HepG2 (cell line): ENCODE data around the gene NUP214. TPM values are rescaled to one million over a fixed set of nuclear protein-coding genes. Genes with fewer than 3 reads are reported as not detected.

Source experiments
- ATAC-seq: fragments of 200-7000 bp; cut with Tn5 transposase; 3 replicates; pipeline ENCODE4 v1.9.1; 2020; ENCODE audit warnings: mild to moderate bottlenecking, moderate library complexity
- BruUV-seq: library from RNA; stranded (reverse); fragments of 400-500 nt; replicated peaks from 2 replicates; lab custom pipeline; 2021; lab: Mats Ljungman, UMichigan
- CTCF ChIA-PET: fragments of 300-600 bp; formaldehyde crosslinking; extraction: SDS; loops from one replicate; lab custom pipeline; 2021; ENCODE audit warnings: low total read pairs, inconsistent platforms, low intra/inter-chr PET ratio; lab: Yijun Ruan, JAX
- POLR2A ChIA-PET: fragments of 350-600 bp; sonication (Branson Sonifier 250); formaldehyde crosslinking; loops from one replicate; lab custom pipeline; 2020; ENCODE audit warnings: antibody characterized with exemption, inconsistent platforms; lab: Yijun Ruan, JAX
- DNase-seq: peaks from one replicate; pipeline ENCODE4 v3.0.0-alpha.2; 2015; ENCODE audit warnings: low spot score
- FAIRE-seq: peaks from 3 replicates; lab custom pipeline; 2011; peaks lifted over from hg19 to GRCh38; lab: Jason Lieb, UNC
- H2AFZ ChIP-seq: one replicate; pipeline ENCODE4 v1.6.1; 2011; ENCODE audit warnings: low read length, inconsistent platforms
- H3K27ac ChIP-seq: fragments of 300-600 bp; 3 replicates; pipeline ENCODE4 v1.8.0; 2011; ENCODE audit warnings: mixed run types, mild to moderate bottlenecking, mixed read lengths, low read length, inconsistent platforms; ENCODE audit not compliant: insufficient read depth; ENCODE audit errors: extremely low read length
- H3K27me3 ChIP-seq, 2 experiments: fragments of 200-600 bp in 1 of 2; 2 replicates in 1 of 2; 3 replicates in 1 of 2; pipeline versions ENCODE4 v1.6.0 to v1.8.0; 2011; ENCODE audit warnings: low read length in 2 of 2, mild to moderate bottlenecking in 2 of 2, moderate library complexity in 2 of 2, inconsistent platforms in 1 of 2; ENCODE audit not compliant: insufficient read depth in 2 of 2, control insufficient read depth in 1 of 2
- H3K36me3 ChIP-seq, 2 experiments: fragments of 200-600 bp in 1 of 2; replicated peaks in 1 of 2; 2 replicates in 1 of 2; 3 replicates in 1 of 2; pipeline versions ENCODE4 v1.5.1 to v1.8.0; 2011; ENCODE audit warnings: low read length in 2 of 2, inconsistent platforms in 1 of 2; ENCODE audit not compliant: insufficient read depth in 2 of 2, control insufficient read depth in 1 of 2
- H3K4me1 ChIP-seq: 2 replicates; pipeline ENCODE4 v1.5.1; 2012; ENCODE audit warnings: low read length, inconsistent platforms; ENCODE audit not compliant: insufficient read depth
- H3K4me2 ChIP-seq: 2 replicates; pipeline ENCODE4 v1.6.0; 2011; ENCODE audit warnings: low read depth, low read length, inconsistent platforms
- H3K4me3 ChIP-seq, 3 experiments: fragments of 200-600 bp in 1 of 3; sonication (generic), shearing (Covaris generic) in 1 of 3; replicated peaks in 1 of 3; 2 replicates each; pipeline ENCODE4 v1.5.1; 2011 to 2016; ENCODE audit warnings: low read length in 3 of 3, inconsistent platforms in 2 of 3, low read depth in 2 of 3, mild to moderate bottlenecking in 2 of 3, control low read depth in 1 of 3, mixed read lengths in 1 of 3; ENCODE audit not compliant: insufficient read depth in 1 of 3
- H3K79me2 ChIP-seq: one replicate; pipeline ENCODE4 v1.6.1; 2011; ENCODE audit warnings: low read length, inconsistent platforms; ENCODE audit not compliant: insufficient read depth
- H3K9ac ChIP-seq: 2 replicates; pipeline ENCODE4 v1.6.0; 2011; ENCODE audit warnings: mild to moderate bottlenecking, low read depth, low read length, inconsistent platforms; ENCODE audit not compliant: insufficient read depth
- H3K9me3 ChIP-seq: 2 replicates; pipeline ENCODE4 v1.5.1; 2012; ENCODE audit warnings: mild to moderate bottlenecking, low read length
- H4K20me1 ChIP-seq: 2 replicates; pipeline ENCODE4 v1.6.0; 2011; ENCODE audit warnings: inconsistent platforms, mild to moderate bottlenecking, low read length, moderate library complexity; ENCODE audit not compliant: insufficient read depth
- GLI4 ChIP-seq: sonication (generic); formaldehyde crosslinking; IDR thresholded peaks from 2 replicates; pipeline ENCODE4 v1.5.1; 2020; ENCODE audit warnings: missing genetic modification reagents, mild to moderate bottlenecking, moderate library complexity, borderline replicate concordance
- KDM6A ChIP-seq: IDR thresholded peaks from 2 replicates; pipeline ENCODE4 v1.6.1; 2016; ENCODE audit warnings: low read depth
- ZBTB40 ChIP-seq, 2 experiments: fragments of 450-650 bp in 1 of 2; sonication (generic) in 1 of 2; formaldehyde crosslinking in 1 of 2; IDR thresholded peaks; 2 replicates each; pipeline versions ENCODE4 v1.6.1 to v1.8.0; 2016 to 2022; ENCODE audit warnings: antibody characterized with exemption in 1 of 2, mild to moderate bottlenecking in 1 of 2, missing genetic modification reagents in 1 of 2
- WGBS: methylation state at CpG from one replicate; pipeline ENCODE4 v1.1.6; 2017; ENCODE audit warnings: low lambda C conversion rate; 5-methylcytosine and 5-hydroxymethylcytosine counted together
- in situ Hi-C: cut with HindIII; loops from 2 replicates; pipeline ENCODE4 v1.10.0; 2017; ENCODE audit warnings: low pct_unique_long_range_greater_than_20kb; ENCODE audit not compliant: extremely low pct_ligation_motif_present
- intact Hi-C: fragments of 100-400 bp; cut with micrococcal nuclease; formaldehyde crosslinking; loops from one replicate; pipeline ENCODE4 v1.10.0; 2022; ENCODE audit not compliant: unreplicated experiment
- polyA plus RNA-seq, 8 experiments: library from polyadenylated mRNA; depleted of rRNA in 3 of 8; stranded (reverse) in 7 of 8; unstranded in 1 of 8; fragments of >200 nt; fragmentation: Illumina TruSeq in 4 of 8; extraction: Trizol in 4 of 8; gene quantifications; 2 replicates each; pipeline versions ENCODE4 v1.2.1 to v1.2.3, GENCODE V29; 2011 to 2016; ENCODE audit warnings: low read depth in 4 of 8, missing spikeins in 1 of 8, mixed read lengths in 1 of 8; ENCODE audit not compliant: insufficient read depth in 1 of 8
- total RNA-seq, 5 experiments: library from RNA; depleted of rRNA; stranded (reverse); fragments of >200 nt; fragmentation: Illumina TruSeq; extraction: Trizol; gene quantifications; 2 replicates each; pipeline ENCODE4 v1.2.3, GENCODE V29; 2016; ENCODE audit warnings: low read depth in 1 of 5
- TF ChIP-seq, protein P1 (sequence below): sonication (generic); formaldehyde crosslinking; IDR thresholded peaks from 2 replicates; pipeline ENCODE4 v1.4.0; 2020; ENCODE audit warnings: missing genetic modification reagents
- TF ChIP-seq, protein P2 (sequence below): IDR thresholded peaks from 2 replicates; pipeline ENCODE4 v1.6.1; 2012; ENCODE audit warnings: low read depth, low read length, improper control_type of control experiment

Gene NUP214
- total and polyA plus RNA-seq, 2 of the 13 experiments (the other 11 are each of a cell fraction or from before 2014, with no cell fraction given) = 8.4 to 16.0 TPM

- intact Hi-C loops (no loop called here), in situ Hi-C loops (no loop called here)
- FAIRE-seq = no peak
- Histone ChIP-seq H2AFZ (no peak overlapping the region), H3K4me1 (no peaks in the 10 kb centered on the region), H3K4me3 (no peak overlapping the region), H3K9me3 (no peaks in the 10 kb centered on the region), H3K79me2 (no peaks in the 10 kb centered on the region), H3K27me3 (no peaks in the 10 kb centered on the region), H3K36me3 (peaks cover 38 to 96% of the 10 kb centered on the region in 2 experiments), H3K4me2 (no peak overlapping the region), H4K20me1 (0 out of 2 replicates have a peak, but pooled peaks cover 3% of the 10 kb centered on the region), H3K9ac (no peak overlapping the region), H3K27ac (no peak overlapping the region)
- DNase-seq = no peak
- CTCF ChIA-PET = no interaction called here
- no TSS peak for BruUV-seq
- TF ChIP-seq, protein P1, sequence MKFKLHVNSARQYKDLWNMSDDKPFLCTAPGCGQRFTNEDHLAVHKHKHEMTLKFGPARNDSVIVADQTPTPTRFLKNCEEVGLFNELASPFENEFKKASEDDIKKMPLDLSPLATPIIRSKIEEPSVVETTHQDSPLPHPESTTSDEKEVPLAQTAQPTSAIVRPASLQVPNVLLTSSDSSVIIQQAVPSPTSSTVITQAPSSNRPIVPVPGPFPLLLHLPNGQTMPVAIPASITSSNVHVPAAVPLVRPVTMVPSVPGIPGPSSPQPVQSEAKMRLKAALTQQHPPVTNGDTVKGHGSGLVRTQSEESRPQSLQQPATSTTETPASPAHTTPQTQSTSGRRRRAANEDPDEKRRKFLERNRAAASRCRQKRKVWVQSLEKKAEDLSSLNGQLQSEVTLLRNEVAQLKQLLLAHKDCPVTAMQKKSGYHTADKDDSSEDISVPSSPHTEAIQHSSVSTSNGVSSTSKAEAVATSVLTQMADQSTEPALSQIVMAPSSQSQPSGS (CRISPR knock-in tag) = no peak
- no peak for TF ChIP-seq KDM6A
- no peak for TF ChIP-seq ZBTB40 (IDR thresholded peaks at IDR 0.05)
- TF ChIP-seq ZBTB40 (CRISPR knock-in tag; IDR thresholded peaks at IDR 0.05) = no peak
- TF ChIP-seq, protein P2, sequence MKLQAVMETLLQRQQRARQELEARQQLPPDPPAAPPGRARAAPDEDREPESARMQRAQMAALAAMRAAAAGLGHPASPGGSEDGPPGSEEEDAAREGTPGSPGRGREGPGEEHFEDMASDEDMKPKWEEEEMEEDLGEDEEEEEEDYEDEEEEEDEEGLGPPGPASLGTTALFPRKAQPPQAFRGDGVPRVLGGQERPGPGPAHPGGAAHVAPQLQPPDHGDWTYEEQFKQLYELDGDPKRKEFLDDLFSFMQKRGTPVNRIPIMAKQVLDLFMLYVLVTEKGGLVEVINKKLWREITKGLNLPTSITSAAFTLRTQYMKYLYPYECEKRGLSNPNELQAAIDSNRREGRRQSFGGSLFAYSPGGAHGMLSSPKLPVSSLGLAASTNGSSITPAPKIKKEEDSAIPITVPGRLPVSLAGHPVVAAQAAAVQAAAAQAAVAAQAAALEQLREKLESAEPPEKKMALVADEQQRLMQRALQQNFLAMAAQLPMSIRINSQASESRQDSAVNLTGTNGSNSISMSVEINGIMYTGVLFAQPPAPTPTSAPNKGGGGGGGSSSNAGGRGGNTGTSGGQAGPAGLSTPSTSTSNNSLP = no peak
- TF ChIP-seq GLI4 (CRISPR knock-in tag) = no peak
- WGBS = 95% methylated on average over 2 of the region's 2 CpGs
- no peak for ATAC-seq
- POLR2A ChIA-PET = no interaction called here
Observed at GRCh38 chr9:131145245-131145644, 19.9 kb downstream of the NUP214 start.
